SU-DHL-6 (cell line): ENCODE data around the gene IFI30.

Source experiments
- H2AFZ ChIP-seq: fragments of 200-600 bp; sonication (generic); 2 replicates; pipeline ENCODE4 v1.6.1; 2014; ENCODE audit warnings: low read depth, mild to moderate bottlenecking, moderate library complexity, mixed read lengths, antibody characterized with exemption, low read length; ENCODE audit not compliant: severe bottlenecking
- H3F3A ChIP-seq: fragments of 200-600 bp; shearing (Covaris generic); 2 replicates; pipeline ENCODE4 v1.6.0; 2016; ENCODE audit warnings: antibody characterized with exemption, mild to moderate bottlenecking; ENCODE audit not compliant: insufficient read depth
- H3K27ac ChIP-seq: fragments of 200-600 bp; sonication (generic); 2 replicates; pipeline ENCODE4 v1.5.1; 2016; ENCODE audit warnings: low read depth, mild to moderate bottlenecking, low read length, moderate library complexity, mixed read lengths
- H3K27me3 ChIP-seq: fragments of 200-600 bp; sonication (generic), shearing (Covaris generic); 2 replicates; pipeline ENCODE4 v1.6.0; 2014; ENCODE audit warnings: mild to moderate bottlenecking, low read length
- H3K36me3 ChIP-seq: fragments of 200-600 bp; sonication (generic); 2 replicates; pipeline ENCODE4 v1.6.1; 2014; ENCODE audit warnings: mild to moderate bottlenecking, low read length, mixed read lengths
- H3K4me2 ChIP-seq: fragments of 300-600, 200-600 bp; shearing (Covaris generic), sonication (generic); 2 replicates; pipeline ENCODE4 v1.6.0; 2014; ENCODE audit warnings: low read length, low read depth, mild to moderate bottlenecking; ENCODE audit not compliant: poor library complexity, severe bottlenecking
- H3K4me3 ChIP-seq: fragments of 200-600 bp; sonication (generic); 2 replicates; pipeline ENCODE4 v1.5.1; 2014; ENCODE audit warnings: antibody characterized with exemption, low read length, mild to moderate bottlenecking, mixed read lengths; ENCODE audit not compliant: insufficient read depth, poor library complexity, severe bottlenecking
- H3K79me2 ChIP-seq: fragments of 200-600 bp; sonication (generic); 2 replicates; pipeline ENCODE4 v1.6.1; 2014; ENCODE audit warnings: mild to moderate bottlenecking, low read length, moderate library complexity; ENCODE audit not compliant: insufficient read depth
- H3K9ac ChIP-seq: fragments of 200-600 bp; sonication (generic); 2 replicates; pipeline ENCODE4 v1.7.0; 2014; ENCODE audit warnings: mild to moderate bottlenecking, low read length
- H3K9me2 ChIP-seq: fragments of 200-600 bp; sonication (generic); replicated peaks from 2 replicates; pipeline ENCODE4 v1.6.1; 2014; ENCODE audit warnings: low read length; ENCODE audit not compliant: insufficient read depth
- H3K9me3 ChIP-seq: fragments of 200-600 bp; sonication (generic); 2 replicates; pipeline ENCODE4 v1.6.1; 2014; ENCODE audit warnings: low read length, mixed read lengths; ENCODE audit not compliant: insufficient read depth
- H4K20me1 ChIP-seq: fragments of 200-600 bp; sonication (generic); 2 replicates; pipeline ENCODE4 v1.6.1; 2014; ENCODE audit warnings: low read depth, mild to moderate bottlenecking, antibody characterized with exemption, low read length, moderate library complexity, mixed read lengths
- CTCF ChIP-seq: fragments of 200-600 bp; sonication (generic); IDR thresholded peaks from one replicate; pipeline ENCODE4 v1.5.1; 2017; ENCODE audit warnings: antibody characterized with exemption, mild to moderate bottlenecking, low read length, moderate library complexity; ENCODE audit not compliant: insufficient read depth, poor library complexity, severe bottlenecking
- EZH2phosphoT487 ChIP-seq: fragments of 200-600 bp; sonication (generic), shearing (Covaris generic); conservative IDR thresholded peaks from 2 replicates; pipeline ENCODE4 v1.6.1; 2018; ENCODE audit warnings: mild to moderate bottlenecking, antibody characterized with exemption, low read length, moderate library complexity, mixed read lengths

The IFI30 gene

GRCh38 chr19:18198374-18198773 lies 24.8 kb downstream of the IFI30 start:
- Histone ChIP-seq H3K9me2 (no peaks in the 10 kb centered on the region), H3F3A (peaks cover 11% of the 10 kb centered on the region; the same call in 1 of the 2 replicates), H3K4me3 (no peak overlapping the region), H3K4me2 (no peak overlapping the region), H3K27me3 (no peaks in the 10 kb centered on the region), H3K79me2 (peaks cover 26% of the 10 kb centered on the region), H2AFZ (no peak overlapping the region), H3K36me3 (no peaks in the 10 kb centered on the region), H3K9me3 (no peaks in the 10 kb centered on the region), H4K20me1 (no peaks in the 10 kb centered on the region; the same call in 1 of the 2 replicates), H3K9ac (no peak overlapping the region), H3K27ac (no peak overlapping the region)
- no peak for TF ChIP-seq EZH2phosphoT487
- TF ChIP-seq CTCF, result no peak

- H3K4me3 ChIP-seq, result no peak overlapping the region
- no peaks in the 10 kb centered on the region for H3K27me3 ChIP-seq
- no peak overlapping the region for H3K27ac ChIP-seq
- peak overlapping the region; percentile 61 for H3K4me2 ChIP-seq
- no peak overlapping the region for H2AFZ ChIP-seq
- no peaks in the 10 kb centered on the region for H3K36me3 ChIP-seq
- H3F3A ChIP-seq, result peaks cover 5% of the 10 kb centered on the region; the same call in 1 of the 2 replicates
- H3K79me2 ChIP-seq, result peaks cover 19% of the 10 kb centered on the region
- no peak for TF ChIP-seq EZH2phosphoT487
- TF ChIP-seq CTCF, result no peak
- H3K9ac ChIP-seq, result no peak overlapping the region
- no peaks in the 10 kb centered on the region for H3K9me2 ChIP-seq
- no peaks in the 10 kb centered on the region for H4K20me1 ChIP-seq
- H3K9me3 ChIP-seq, result no peaks in the 10 kb centered on the region
Observed at GRCh38 chr19:18202397-18202777, 28.8 kb downstream of the IFI30 start.

GRCh38 chr19:18202778-18203407 lies 29.3 kb downstream of the IFI30 start:
- Histone ChIP-seq H3K27ac (peak overlapping the region; percentile 56), H3K9ac (peak overlapping the region; percentile 65)

More at GRCh38 chr19:18202778-18203407, 29.3 kb downstream of the IFI30 start:
- H4K20me1 ChIP-seq, result no peaks in the 10 kb centered on the region
- no peaks in the 10 kb centered on the region for H3K9me3 ChIP-seq
- peaks cover 7% of the 10 kb centered on the region for H3F3A ChIP-seq
- H3K9me2 ChIP-seq, result no peaks in the 10 kb centered on the region
- H3K4me3 ChIP-seq, result peak overlapping the region; percentile 73
- H3K4me2 ChIP-seq, result peak overlapping the region; percentile 61
- no peaks in the 10 kb centered on the region; the same call in 1 of the 2 replicates for H3K27me3 ChIP-seq
- H2AFZ ChIP-seq, result peak overlapping the region; percentile 11
- TF ChIP-seq EZH2phosphoT487, result no peak
- TF ChIP-seq CTCF, result peak; percentile 33
- H3K79me2 ChIP-seq, result peaks cover 19% of the 10 kb centered on the region
- no peaks in the 10 kb centered on the region for H3K36me3 ChIP-seq
